Testis (tissue), 2 donors: ENCODE data around the gene UNC119.

Experiments used
- CTCF ChIP-seq, 3 experiments: fragments of 450-650 bp in 2 of 3; fragments of 200-600 bp in 1 of 3; sonication (generic) in 1 of 3; IDR thresholded peaks; one replicate each; pipeline ENCODE4 v1.5.1; 2016 to 2019; ENCODE audit warnings: antibody characterized with exemption in 3 of 3, mild to moderate bottlenecking in 2 of 3, moderate library complexity in 1 of 3
- POLR2A ChIP-seq: fragments of 450-650 bp; IDR thresholded peaks from one replicate; pipeline ENCODE4 v1.6.1; 2017; ENCODE audit warnings: antibody characterized with exemption, mild to moderate bottlenecking, moderate library complexity

- no peak for TF ChIP-seq CTCF (IDR thresholded peaks at IDR 0.05)
- TF ChIP-seq POLR2A, result no peak
These were observed 51.6 kb downstream of the UNC119 start for GRCh38 chr17:28500712-28501379.
